Stimulated activated CD8-positive, alpha-beta memory T cell treated with anti-CD3 and anti-CD28 coated beads, Interleukin-12 subunit alpha, Interleukin-12 subunit beta, amount 100 ng/mL, for 1 hour (primary cell): Measurements from ENCODE around the gene PLRG1.
"Not testable (repeated sequence)": the region's sequence is repeated elsewhere in the genome, so short reads cannot be mapped to it uniquely, and the experiment has no call there.

Source experiments
- DNase-seq: peaks from one replicate; pipeline ENCODE4 v3.0.0-alpha.2; 2020; ENCODE audit warnings: low read depth

PLRG1 gene

DNA sequence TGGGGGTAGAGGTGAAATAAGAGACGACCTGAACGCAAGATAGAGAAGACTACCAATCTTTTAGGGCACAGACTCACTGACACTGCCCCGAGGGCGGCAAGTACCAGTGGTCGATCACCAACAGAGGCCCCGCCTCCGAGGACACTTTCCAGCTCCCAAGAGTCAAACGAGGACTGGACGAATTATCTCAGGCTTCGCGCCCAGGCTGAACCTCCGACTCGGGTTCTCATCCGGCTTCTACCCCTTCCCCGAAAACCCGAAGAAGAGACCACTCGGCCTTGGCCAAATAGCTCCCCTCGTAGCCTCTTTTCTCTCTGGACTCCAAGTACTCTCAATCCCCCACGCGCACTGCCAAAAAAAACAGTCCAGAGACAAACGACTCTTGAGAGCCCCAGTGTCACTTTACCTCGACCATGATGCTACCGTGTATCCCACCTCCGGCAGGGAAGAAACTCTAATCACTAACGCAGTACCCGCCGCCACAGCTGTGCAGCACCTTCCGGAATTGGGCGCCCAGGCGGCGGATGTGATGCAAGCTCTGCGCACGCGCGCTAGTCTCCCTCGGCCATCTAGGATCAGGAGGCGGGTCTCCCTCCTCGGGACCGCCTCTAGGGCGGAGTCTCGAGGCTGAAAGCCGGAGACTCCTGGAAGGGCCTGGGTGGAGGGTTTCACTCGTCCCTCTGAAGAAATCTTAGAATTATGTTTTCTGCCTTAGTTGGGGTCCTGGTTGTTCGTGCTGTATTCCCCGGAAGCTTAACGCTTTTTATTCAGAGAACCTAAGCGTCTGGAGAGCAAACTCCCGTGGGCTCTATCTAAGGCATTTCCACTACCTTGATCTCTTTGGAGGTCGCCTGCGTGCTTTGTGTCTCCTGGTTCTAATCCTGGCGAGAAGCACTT, at the start of gene PLRG1:
PLRG1 (minus strand) TSS at position 507 of the 897 bp plus-strand sequence; CDS start at position 415, 92 bp downstream.
- peak; percentile 95 for DNase-seq

DNA sequence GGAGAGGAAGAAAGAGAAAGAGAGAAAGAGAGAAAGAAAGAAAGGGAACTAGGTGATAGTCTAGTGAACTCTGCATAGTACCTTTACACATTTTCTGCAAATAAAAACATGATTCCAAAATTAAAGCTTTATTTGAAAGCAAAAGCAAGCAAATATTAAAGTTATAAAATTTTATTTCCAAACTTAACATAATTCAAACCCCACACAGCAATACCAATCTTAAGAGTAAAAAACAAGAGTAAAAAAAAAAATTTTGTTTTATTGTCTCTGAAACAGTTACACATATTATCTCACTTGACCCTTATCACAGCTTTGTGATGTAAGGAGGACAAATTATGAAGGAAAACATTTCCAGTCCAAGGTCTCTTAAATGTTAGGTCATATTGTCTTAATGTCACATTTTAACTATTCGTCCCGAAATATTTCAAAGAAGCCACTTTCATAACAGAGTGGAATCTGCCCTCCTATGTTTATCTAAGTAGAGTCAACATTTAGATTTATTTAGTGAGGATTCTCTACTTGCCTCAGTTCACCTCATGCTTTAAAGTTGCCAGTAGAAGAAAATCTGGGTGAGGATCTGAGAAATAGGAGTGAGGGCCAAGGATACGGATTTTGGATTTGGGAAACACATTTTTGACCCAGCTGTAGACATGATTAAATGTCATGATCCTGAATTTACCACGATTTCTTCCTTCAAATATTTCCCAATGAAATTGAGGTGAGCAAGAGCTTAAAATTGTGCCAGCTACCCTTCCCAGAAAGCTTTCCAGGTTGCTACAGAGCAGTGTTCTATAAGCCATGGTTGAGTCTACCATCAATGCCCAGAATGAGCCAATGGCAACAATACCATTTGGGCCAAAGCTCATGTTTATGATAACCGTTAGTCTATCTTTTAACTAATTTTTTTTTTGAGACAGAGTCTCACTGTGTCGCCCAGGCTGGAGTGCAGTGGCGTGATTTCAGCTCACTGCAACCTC, 47.9 kb upstream of the PLRG1 start:
- no peak for DNase-seq

- DNase-seq, result not testable (repeated sequence)
These were observed 47.1 kb upstream of the PLRG1 start for GRCh38 chr4:154597281-154597680.

DNA sequence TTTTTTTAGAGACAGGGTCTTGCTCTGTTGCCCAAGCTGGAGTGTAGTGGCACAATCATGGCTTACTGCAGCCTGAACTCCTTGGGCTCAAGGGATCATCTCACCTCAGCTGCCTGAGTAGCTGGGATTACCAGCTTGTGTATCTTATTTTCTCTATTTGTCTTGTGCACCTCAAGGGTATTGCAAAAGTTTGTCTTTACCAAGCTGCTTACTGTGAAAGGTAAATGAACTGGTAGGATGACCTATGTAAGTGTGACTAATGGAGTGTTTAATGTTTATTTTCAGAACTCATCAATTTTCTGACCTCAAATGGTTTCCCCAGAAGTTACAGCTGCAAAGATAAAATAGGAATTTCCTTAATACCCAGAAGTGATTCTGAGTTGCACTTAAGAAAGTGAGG, 45.6 kb upstream of the PLRG1 start:
- DNase-seq, result no peak

DNA sequence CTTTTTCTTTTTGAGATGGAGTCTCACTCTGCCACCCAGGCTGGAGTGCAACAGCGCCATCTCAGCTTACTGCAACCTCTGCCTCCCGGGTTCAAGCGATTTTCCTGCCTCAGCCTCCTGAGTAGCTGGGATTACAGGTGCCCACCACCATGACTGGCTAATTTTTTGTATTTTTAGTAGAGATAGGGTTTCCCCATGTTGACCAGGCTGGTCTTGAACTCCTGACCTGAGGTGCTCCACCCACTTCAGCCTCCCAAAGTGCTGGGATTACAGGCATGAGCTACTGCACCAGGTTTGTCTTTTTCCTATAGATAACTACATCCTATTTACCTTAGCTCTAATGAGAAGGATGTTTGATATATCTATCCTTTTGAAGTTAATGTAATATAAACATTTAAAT, 44.1 kb upstream of the PLRG1 start:
- DNase-seq, result not testable (repeated sequence)

GRCh38 chr4:154593868-154594267, 43.7 kb upstream of the PLRG1 start:
- DNase-seq, result no peak

- no peak for DNase-seq
These were observed 41.7 kb upstream of the PLRG1 start for GRCh38 chr4:154591890-154592289.

DNA sequence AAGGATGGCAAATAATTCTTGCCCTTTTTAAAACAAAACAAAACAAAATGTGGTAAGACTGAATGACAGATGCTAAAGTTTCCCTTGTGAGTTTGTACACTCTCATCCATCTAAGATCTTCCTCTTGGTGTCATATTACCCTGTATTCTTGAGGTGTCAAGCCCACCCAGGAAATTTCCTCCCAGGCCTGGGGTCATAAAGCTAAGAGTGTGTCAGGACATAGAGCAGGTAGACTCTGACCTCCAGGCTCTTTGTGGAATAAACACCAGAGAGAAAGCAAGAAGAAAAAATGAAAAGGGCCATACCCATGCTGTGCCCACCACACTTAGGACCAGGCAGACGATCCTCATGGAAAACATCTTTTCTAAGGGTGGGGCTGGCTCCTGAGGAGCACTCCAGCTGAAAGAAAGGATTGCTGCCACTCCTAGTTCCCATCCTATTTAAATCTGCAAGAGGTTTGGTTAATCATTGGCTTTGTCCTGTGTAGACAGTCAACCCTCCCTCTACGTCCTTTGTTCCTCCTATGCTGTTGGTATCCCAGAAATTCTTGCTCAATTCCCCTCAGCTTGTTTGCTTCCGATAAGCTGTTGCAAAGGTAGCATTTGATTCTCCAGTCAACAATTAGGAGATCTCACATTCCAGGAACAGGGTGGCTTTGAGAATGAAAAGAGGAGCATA, 40.3 kb upstream of the PLRG1 start, which contains the start of gene FGA:
FGA (minus strand) TSS at position 414 of the 678 bp plus-strand sequence; CDS start at position 359, 55 bp downstream.
- no peak for DNase-seq

DNA sequence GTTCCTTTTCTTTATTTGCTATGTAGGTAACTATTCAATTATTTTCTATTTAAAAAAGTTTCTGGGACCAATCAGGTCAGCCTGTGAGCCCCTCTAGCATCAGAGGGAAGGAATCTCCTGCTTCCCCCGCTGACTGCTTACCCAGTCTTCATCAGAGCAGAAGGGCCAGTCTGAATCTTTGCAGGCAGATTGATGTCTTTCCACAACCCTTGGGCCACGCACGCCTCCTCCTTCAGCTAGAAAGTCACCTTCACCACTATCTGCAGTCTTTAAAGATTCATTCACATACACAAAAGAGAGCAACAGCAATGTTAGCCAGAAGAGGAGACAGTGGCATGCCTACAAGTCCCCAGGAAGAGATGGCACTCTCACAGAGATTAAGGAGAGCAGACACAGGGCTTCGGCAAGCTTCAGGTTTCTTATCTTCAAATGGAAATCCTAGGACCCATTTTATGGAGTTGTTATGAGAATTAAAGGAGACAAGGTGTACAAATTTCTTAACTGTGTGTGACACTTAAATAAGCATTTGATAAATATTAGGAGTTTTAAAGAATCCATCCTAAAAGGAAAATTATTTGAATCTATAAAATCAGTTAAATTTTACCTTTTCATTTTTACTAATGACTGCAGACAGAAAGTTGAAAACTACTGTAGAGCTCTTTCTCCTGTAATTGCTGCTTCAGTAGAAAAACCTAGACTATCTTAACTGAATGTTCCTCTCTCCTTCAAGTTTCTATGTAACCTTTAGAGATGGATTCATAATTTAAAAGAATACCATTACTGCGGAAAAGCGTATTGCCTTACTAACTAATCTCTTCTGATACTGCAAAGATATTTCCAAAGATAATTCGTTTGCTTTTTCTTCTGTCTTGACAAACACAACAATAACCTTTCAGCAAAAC, 39.3 kb upstream of the PLRG1 start:
- no peak for DNase-seq

- DNase-seq, result no peak
These were observed 38.0 kb upstream of the PLRG1 start for GRCh38 chr4:154588198-154588597.

DNA sequence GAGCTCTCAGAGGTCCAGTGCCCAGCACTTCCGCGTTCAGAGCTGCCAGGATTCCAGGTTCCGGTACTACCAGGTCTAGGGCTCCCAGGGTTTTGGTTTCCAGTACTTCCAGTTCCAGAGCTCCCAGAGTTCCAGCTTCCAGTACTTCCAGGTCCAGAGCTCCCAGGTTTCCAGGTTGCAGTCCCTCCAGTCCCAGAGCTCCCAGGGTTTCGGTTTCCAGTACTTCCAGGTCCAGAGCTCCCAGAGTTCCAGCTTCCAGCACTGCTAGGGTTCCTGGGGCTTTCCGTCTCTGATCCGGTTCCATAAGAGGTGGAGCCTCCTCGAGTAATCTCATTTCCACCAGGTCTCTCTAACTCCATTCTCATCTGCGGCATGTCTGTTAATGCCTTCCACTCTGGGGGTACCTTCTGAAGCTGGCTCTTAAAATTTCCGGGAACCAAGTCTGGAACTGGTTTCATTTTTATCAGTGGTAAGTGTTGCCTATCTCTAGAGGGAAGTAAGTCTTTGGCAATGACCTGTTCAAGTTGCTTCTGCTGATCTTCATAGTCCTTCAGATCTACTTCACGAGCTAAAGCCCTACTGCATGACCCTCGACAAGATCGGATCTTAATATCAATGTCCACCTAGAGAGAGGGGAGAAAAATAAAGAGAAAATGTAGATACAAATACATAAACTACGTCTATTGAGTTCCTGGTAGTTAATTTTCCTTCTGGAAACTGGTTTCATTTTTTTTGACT, 36.3 kb upstream of the PLRG1 start:
- no peak for DNase-seq

GRCh38 chr4:154585369-154586018, 35.3 kb upstream of the PLRG1 start:
- DNase-seq, result no peak

DNA sequence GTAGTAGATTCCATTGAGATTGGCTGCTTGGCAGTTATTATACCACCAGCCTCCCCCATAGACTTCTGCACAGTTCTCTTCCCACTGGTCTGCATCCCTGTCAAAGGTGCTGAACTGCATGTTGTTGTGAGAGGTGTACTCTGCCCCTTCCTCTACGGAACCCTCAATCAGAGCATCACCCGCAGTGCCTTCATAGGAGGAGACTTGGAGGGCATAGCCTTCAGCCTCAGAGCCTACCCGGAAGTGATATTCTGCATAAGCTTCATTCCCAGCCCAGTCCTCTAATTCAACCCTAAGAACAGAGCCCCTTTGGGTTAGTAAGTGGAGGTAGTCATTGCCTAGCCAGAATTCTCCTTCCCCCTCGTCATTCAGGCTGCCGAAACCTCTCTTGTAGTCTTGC, 34.1 kb upstream of the PLRG1 start:
- DNase-seq, result no peak

GRCh38 chr4:154583677-154584076, 33.5 kb upstream of the PLRG1 start:
- no peak for DNase-seq

DNA sequence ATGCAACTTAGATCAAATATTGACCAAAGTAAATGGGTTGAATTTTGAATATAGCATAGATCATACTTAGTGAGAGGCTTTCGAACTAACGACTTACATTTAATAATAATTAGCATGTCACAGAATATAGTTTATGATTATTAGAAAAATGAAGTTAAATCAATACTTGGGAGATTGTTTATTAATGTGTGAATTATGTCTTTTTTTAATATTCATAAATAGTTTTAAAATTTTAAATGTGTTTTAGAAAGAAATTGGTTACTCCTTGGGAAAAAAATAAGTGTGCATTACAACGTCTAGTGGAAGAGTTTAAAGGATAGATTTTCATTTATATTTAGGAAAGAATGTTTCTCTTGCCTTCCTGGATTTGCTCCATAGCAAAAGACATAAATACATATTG, 33.0 kb upstream of the PLRG1 start:
- no peak for DNase-seq

DNA sequence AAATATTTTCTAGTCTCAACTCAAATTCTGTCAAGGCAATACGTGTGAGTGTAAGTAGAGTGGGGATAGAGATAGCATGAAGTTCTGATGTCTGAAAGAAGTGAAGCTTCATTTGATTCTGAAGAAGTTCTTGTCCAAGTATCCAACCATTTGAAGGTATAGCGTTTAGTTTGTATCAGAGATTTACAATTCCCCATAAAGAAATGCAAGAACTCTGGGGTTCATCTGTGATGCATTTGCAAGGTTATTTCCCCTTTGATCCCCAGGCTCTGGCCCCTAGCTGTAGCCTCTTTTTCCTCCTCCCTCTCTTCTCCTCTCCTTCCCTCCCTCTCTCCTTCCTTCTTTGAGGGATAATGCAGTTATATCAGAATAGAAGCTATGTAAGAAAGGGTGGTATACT, 32.5 kb upstream of the PLRG1 start:
- DNase-seq, result no peak

GRCh38 chr4:154579927-154580326, 29.7 kb upstream of the PLRG1 start:
- no peak for DNase-seq

DNA sequence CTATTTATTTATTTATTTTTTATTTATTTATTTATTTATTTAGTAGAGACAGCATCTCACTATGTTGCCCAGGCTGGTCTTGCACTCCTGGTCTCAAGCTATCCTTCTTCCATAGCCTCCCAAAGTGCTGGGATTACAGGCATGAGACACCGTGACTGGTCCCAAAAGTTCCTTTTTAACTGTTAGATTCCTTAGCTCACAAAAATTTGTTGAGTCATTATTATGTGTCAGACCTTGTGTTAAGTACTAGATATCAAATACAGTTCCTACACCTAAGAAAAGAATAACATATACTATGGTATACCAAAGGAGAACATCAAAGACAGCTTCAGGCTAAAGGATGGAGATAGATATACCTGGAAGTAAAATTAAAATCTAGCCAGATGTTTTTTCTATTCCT, 28.7 kb upstream of the PLRG1 start:
- DNase-seq, result no peak

DNA sequence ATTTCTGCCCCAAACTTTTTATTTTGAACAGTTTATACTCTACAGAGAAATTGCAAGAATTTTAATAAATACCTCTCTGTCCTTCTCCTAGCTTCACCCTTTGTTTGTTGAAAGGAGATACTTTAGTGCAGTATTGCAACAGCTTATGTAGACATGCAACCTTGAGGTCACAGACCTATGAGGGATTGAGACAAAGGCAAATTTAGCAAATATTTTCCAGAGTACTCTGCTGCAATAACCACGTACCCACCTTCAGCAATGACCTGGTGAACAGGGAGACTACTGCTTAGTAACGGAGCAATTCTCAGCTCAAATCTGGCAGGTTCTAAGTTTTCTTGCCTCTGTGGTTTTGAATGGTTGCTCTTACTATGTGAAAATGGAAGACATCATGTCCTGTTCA, 27.1 kb upstream of the PLRG1 start:
- DNase-seq, result no peak

- DNase-seq, result no peak
These were observed 24.1 kb upstream of the PLRG1 start for GRCh38 chr4:154574311-154574710.
